ENCODE results near the gene PCMTD2. TPM values are rescaled to one million over a fixed set of nuclear protein-coding genes. Genes with fewer than 3 reads are reported as not detected.
"Not testable (repeated sequence)": the region's sequence is repeated elsewhere in the genome, so short reads cannot be mapped to it uniquely, and the experiment has no call there.

The PCMTD2 gene
- total and polyA plus RNA-seq, 2 of the 13 experiments (the other 11 are each of a cell fraction or from before 2014, with no cell fraction given): 47.0 to 76.9 TPM

GRCh38 chr20:64286447-64287263, 31.1 kb downstream of the PCMTD2 start:
- ChIA-PET CTCF (ENCODE audit: low intra/inter-chr PET ratio, low total read pairs) (interaction anchor here (0.8 to 3.2 kb wide), 9 partner anchors 31 to 185 kb away, joined by 3 to 34 read pairs (median 8); partner anchors contain the start of gene PCMTD2), POLR2A (interaction anchor here (0.7 kb wide), 1 partner anchor 64 kb away, joined by 3 read pairs; no protein-coding TSS in a partner anchor)
- H3K9ac ChIP-seq (ENCODE audit: insufficient read depth, low read depth, low read length); H3K27ac ChIP-seq (ENCODE audit: extremely low read length, insufficient read depth, low read length); BruUV-seq (replicated peaks); H2AFZ ChIP-seq (ENCODE audit: low read length); H3K4me3 ChIP-seq (replicated peaks in 1 of 3; ENCODE audit: insufficient read depth in 1 of 3, low read depth in 2 of 3, low read length in 3 of 3); H3K36me3 ChIP-seq (replicated peaks in 1 of 2; ENCODE audit: control insufficient read depth in 1 of 2, insufficient read depth in 2 of 2, low read length in 2 of 2); H3K27me3 ChIP-seq (ENCODE audit: control insufficient read depth in 1 of 2, insufficient read depth in 2 of 2, low read length in 2 of 2); DNase-seq (ENCODE audit: low spot score); H3K4me2 ChIP-seq (ENCODE audit: low read depth, low read length); in situ Hi-C loops (cut with HindIII; ENCODE audit: extremely low pct_ligation_motif_present, low pct_unique_long_range_greater_than_20kb); intact Hi-C loops (cut with micrococcal nuclease; ENCODE audit: unreplicated experiment); H4K20me1 ChIP-seq (ENCODE audit: insufficient read depth, low read length); H3K4me1 ChIP-seq (ENCODE audit: insufficient read depth, low read length); H3K79me2 ChIP-seq (ENCODE audit: insufficient read depth, low read length); TF ChIP-seq NR2F6 (CRISPR knock-in tag; IDR thresholded peaks at IDR 0.05): not testable (repeated sequence)
- peak; percentile 25; the same call in 2 of the 3 replicates for ATAC-seq
- 82% methylated on average over 29 of the region's 30 CpGs for WGBS (ENCODE audit: low lambda C conversion rate)
- peak; percentile 68 for FAIRE-seq
- H3K9me3 ChIP-seq (ENCODE audit: low read length): peaks cover 23% of the 10 kb centered on the region
- TF ChIP-seq HNRNPK (IDR thresholded peaks at IDR 0.05; ENCODE audit: low read depth, low read length, poor library complexity, severe bottlenecking) (peak; percentile 0), NR2F6 (IDR thresholded peaks at IDR 0.05) (peak; percentile 41), PCBP2 (optimal IDR thresholded peaks at IDR 0.05; ENCODE audit: low read depth, low read length, poor library complexity, severe bottlenecking) (peak; percentile 97), NR2F2 (IDR thresholded peaks at IDR 0.05; ENCODE audit: borderline replicate concordance, low read depth) (peak; percentile 65; the same call in 1 of the 2 replicates)

DNA sequence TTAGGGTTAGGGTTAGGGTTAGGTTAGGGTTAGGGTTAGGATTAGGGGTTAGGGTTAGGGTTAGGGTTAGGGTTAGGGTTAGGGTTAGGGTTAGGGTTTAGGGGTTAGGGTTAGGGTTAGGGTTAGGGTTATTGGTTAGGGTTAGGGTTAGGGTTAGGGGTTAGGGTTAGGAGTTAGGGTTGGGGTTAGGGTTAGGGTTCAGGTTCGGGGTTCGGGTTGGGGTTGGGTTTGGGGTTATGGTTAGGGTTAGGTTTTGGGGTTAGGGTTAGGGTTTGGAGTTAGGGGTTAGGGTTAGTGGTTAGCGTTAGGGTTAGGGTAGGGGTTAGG, 31.7 kb downstream of the PCMTD2 start:
- H3K36me3 ChIP-seq (replicated peaks in 1 of 2; ENCODE audit: control insufficient read depth in 1 of 2, insufficient read depth in 2 of 2, low read length in 2 of 2); CTCF ChIA-PET (ENCODE audit: low intra/inter-chr PET ratio, low total read pairs); H4K20me1 ChIP-seq (ENCODE audit: insufficient read depth, low read length); H3K4me3 ChIP-seq (replicated peaks in 1 of 3; ENCODE audit: insufficient read depth in 1 of 3, low read depth in 2 of 3, low read length in 3 of 3); DNase-seq (ENCODE audit: low spot score); POLR2A ChIA-PET; BruUV-seq (replicated peaks); FAIRE-seq; intact Hi-C loops (cut with micrococcal nuclease; ENCODE audit: unreplicated experiment); H3K79me2 ChIP-seq (ENCODE audit: insufficient read depth, low read length); H3K4me2 ChIP-seq (ENCODE audit: low read depth, low read length); H2AFZ ChIP-seq (ENCODE audit: low read length); in situ Hi-C loops (cut with HindIII; ENCODE audit: extremely low pct_ligation_motif_present, low pct_unique_long_range_greater_than_20kb); H3K27me3 ChIP-seq (ENCODE audit: control insufficient read depth in 1 of 2, insufficient read depth in 2 of 2, low read length in 2 of 2); ATAC-seq; H3K4me1 ChIP-seq (ENCODE audit: insufficient read depth, low read length); H3K27ac ChIP-seq (ENCODE audit: extremely low read length, insufficient read depth, low read length); H3K9ac ChIP-seq (ENCODE audit: insufficient read depth, low read depth, low read length); TF ChIP-seq NR2F6 (CRISPR knock-in tag; IDR thresholded peaks at IDR 0.05): not testable (repeated sequence)
- WGBS (ENCODE audit: low lambda C conversion rate): 97% methylated on average over 3 of the region's 3 CpGs
- peak; percentile 78 for TF ChIP-seq PCBP2 (optimal IDR thresholded peaks at IDR 0.05; ENCODE audit: low read depth, low read length, poor library complexity, severe bottlenecking)
- peak; percentile 10; the same call in 1 of the 2 replicates for TF ChIP-seq NR2F6 (IDR thresholded peaks at IDR 0.05)
- H3K9me3 ChIP-seq (ENCODE audit: low read length): peaks cover 23% of the 10 kb centered on the region

- FAIRE-seq; BruUV-seq (replicated peaks); POLR2A ChIA-PET; in situ Hi-C loops (cut with HindIII; ENCODE audit: extremely low pct_ligation_motif_present, low pct_unique_long_range_greater_than_20kb); H2AFZ ChIP-seq (ENCODE audit: low read length); H3K4me3 ChIP-seq (replicated peaks in 1 of 3; ENCODE audit: insufficient read depth in 1 of 3, low read depth in 2 of 3, low read length in 3 of 3); H3K27me3 ChIP-seq (ENCODE audit: control insufficient read depth in 1 of 2, insufficient read depth in 2 of 2, low read length in 2 of 2); intact Hi-C loops (cut with micrococcal nuclease; ENCODE audit: unreplicated experiment); H3K79me2 ChIP-seq (ENCODE audit: insufficient read depth, low read length); H3K27ac ChIP-seq (ENCODE audit: extremely low read length, insufficient read depth, low read length); CTCF ChIA-PET (ENCODE audit: low intra/inter-chr PET ratio, low total read pairs); ATAC-seq; H3K9me3 ChIP-seq (ENCODE audit: low read length); H3K4me1 ChIP-seq (ENCODE audit: insufficient read depth, low read length); H3K4me2 ChIP-seq (ENCODE audit: low read depth, low read length); H4K20me1 ChIP-seq (ENCODE audit: insufficient read depth, low read length); H3K36me3 ChIP-seq (replicated peaks in 1 of 2; ENCODE audit: control insufficient read depth in 1 of 2, insufficient read depth in 2 of 2, low read length in 2 of 2); DNase-seq (ENCODE audit: low spot score); H3K9ac ChIP-seq (ENCODE audit: insufficient read depth, low read depth, low read length): not testable (repeated sequence)
- 84% methylated on average over 5 of the region's 13 CpGs for WGBS (ENCODE audit: low lambda C conversion rate)
Measured at GRCh38 chr20:64292167-64292566, 36.6 kb downstream of the PCMTD2 start.
